ENCODE results near the gene RDH14. TPM values are rescaled to one million over a fixed set of nuclear protein-coding genes. Genes with fewer than 3 reads are reported as not detected.

Gene RDH14
- total RNA-seq, 4 donors from 2014 or later = 34.3 to 58.3 (median 44.4) TPM

DNA sequence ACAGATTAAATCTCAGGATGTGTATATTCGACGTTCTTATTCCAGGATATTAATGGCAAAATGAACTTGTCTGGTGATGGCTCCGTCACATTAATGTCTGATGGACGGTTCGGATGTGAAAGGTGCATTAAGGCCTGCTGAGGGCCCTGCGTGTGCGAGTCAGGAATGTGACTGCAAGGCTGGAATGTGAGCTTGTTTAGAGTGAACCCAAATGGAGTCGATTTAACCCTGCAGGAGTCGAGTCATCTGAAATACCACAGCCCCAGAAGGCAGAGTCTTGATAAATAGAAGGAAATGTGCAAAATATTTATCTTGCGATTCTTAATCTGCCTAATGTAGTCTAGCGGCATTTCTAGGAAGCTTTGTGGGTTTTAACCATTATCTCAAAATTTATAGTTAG lies 44.3 kb downstream of the RDH14 start:
- WGBS, 2 donors = 44 to 61% methylated on average over 11 of the region's 11 CpGs
- intact Hi-C loops (cut with DNase I) = no loop called here
- Histone ChIP-seq H3K36me3 (no peaks in the 10 kb centered on the region), H3K4me1 (peaks cover 0 to 7% of the 10 kb centered on the region in 2 donors), H3K4me3 (replicated peaks in 1 of 3) (no peak overlapping the region), H3K27me3 (no peaks in the 10 kb centered on the region), H3K9me3 (no peaks in the 10 kb centered on the region), H3K27ac (no peak overlapping the region)
- no peak for DNase-seq
- TF ChIP-seq, protein P1, sequence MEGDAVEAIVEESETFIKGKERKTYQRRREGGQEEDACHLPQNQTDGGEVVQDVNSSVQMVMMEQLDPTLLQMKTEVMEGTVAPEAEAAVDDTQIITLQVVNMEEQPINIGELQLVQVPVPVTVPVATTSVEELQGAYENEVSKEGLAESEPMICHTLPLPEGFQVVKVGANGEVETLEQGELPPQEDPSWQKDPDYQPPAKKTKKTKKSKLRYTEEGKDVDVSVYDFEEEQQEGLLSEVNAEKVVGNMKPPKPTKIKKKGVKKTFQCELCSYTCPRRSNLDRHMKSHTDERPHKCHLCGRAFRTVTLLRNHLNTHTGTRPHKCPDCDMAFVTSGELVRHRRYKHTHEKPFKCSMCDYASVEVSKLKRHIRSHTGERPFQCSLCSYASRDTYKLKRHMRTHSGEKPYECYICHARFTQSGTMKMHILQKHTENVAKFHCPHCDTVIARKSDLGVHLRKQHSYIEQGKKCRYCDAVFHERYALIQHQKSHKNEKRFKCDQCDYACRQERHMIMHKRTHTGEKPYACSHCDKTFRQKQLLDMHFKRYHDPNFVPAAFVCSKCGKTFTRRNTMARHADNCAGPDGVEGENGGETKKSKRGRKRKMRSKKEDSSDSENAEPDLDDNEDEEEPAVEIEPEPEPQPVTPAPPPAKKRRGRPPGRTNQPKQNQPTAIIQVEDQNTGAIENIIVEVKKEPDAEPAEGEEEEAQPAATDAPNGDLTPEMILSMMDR (IDR thresholded peaks at IDR 0.05) = no peak
- TF ChIP-seq POLR2A (IDR thresholded peaks at IDR 0.05) = no peak

DNA sequence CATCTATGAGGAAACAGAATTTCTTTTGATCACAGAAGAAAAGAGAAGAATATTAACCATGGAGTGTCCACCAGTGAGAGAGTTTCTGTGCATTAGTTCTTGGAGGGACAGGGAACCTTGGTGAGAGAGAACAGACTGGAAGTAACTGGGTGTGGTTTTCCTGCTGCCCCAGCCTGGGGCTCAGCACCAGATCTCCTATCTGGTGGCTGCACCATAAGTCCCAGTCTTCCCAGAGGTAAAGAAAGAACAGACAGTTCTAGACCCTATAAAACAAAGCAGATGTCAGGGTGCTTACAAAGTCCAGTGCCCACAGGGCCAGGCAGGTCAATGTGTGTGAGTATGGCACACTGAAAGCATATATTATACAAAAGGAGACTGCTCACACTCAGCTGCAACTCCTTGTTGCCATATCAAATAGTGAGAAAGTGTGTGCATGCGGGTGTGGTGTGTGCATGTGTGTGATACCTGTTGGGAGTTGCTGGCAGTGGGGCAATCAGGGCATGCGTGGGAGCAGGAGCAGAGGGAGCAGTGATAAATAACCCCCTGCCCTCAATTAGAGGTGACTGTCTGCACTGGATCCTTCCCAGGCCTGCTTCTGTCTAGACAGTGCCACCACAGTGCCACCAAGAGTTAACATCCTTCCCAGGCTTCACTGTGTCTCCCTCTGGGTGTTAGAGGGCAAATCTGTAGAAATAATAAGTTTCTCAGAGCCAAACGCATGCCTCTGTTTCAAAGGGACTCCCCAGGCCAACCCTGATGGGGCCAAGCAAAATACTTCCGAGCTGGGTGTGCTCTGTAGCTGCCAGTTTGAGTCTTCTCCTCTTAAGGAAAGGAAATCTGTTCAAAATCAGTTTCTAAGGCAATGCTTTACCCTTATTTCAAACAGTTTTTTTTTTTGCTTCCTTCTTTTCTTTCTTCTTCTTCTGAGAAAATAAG lies 45.7 kb downstream of the RDH14 start:
- Histone ChIP-seq H3K27ac (no peak overlapping the region), H3K9me3 (no peaks in the 10 kb centered on the region), H3K36me3 (no peaks in the 10 kb centered on the region), H3K27me3 (no peaks in the 10 kb centered on the region), H3K4me1 (no peaks in the 10 kb centered on the region), H3K4me3 (replicated peaks in 1 of 3) (no peak overlapping the region)
- intact Hi-C loops (cut with DNase I) = no loop called here
- TF ChIP-seq, protein P1 (IDR thresholded peaks at IDR 0.05) = no peak
- TF ChIP-seq POLR2A (IDR thresholded peaks at IDR 0.05) = no peak
- no peak for DNase-seq
- 74 to 78% methylated on average over 4 of the region's 4 CpGs for WGBS, 2 donors

DNA sequence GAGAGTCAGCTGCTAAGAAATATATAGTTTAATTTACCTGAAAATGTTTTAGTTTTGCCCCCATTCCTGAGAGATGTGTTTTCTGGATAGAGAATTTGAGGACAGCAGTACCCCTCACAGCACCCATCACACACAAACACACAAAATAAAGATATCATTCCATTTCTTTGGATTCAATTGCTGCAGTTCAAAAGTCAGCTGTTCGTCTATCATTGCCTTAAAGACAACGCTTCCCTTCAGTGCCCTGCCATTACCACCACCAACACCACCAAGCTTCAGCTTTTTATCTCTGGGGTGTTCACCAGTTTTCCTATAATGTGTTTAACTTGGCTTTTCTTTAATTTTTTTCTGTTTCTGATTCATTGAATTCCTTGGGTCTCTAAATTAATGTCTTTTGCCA lies 49.7 kb downstream of the RDH14 start:
- WGBS, 2 donors = 92 to 95% methylated on average over 2 of the region's 2 CpGs
- no peaks in the 10 kb centered on the region for H3K27me3 ChIP-seq
- no peaks in the 10 kb centered on the region for H3K36me3 ChIP-seq
- no peaks in the 10 kb centered on the region for H3K9me3 ChIP-seq
- TF ChIP-seq, protein P1 (IDR thresholded peaks at IDR 0.05) = no peak
- TF ChIP-seq POLR2A (IDR thresholded peaks at IDR 0.05) = no peak
- no peak overlapping the region for H3K27ac ChIP-seq
- no peak overlapping the region for H3K4me3 ChIP-seq (replicated peaks in 1 of 3)
- no peak for DNase-seq
- no peaks in the 10 kb centered on the region for H3K4me1 ChIP-seq
- intact Hi-C loops (cut with DNase I) = no loop called here

DNA sequence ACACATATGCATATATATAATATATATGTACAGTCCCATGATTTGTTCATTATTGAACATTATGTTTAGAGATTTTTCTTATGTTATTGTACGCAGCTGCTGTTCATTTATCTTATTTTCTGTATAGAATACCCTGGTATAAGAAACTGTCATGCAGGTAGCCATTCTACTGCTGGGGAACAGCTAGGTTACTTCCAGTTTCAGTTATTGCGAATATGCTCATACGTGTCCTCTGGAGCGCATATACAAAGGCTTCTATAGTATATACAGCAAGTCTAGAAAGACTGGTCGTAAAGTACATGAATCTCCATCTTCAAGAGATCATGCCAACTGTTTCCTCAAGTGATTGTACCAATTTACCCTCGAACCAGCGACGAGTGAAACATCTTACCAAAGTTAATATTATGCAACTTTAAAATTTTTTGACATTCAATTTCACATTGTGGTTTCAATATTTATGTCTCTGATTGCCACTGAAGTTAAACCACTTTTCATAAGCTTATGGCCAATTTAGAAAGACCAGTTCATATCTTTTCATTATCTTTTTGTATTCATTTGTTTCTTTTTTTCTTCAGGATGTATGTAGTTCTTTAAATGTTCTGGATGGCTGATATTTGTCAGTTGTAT lies 53.5 kb downstream of the RDH14 start:
- no peaks in the 10 kb centered on the region for H3K36me3 ChIP-seq
- no peak overlapping the region for H3K4me3 ChIP-seq (replicated peaks in 1 of 3)
- DNase-seq = no peak
- no peak overlapping the region for H3K27ac ChIP-seq
- H3K4me1 ChIP-seq = no peaks in the 10 kb centered on the region
- intact Hi-C loops (cut with DNase I) = no loop called here
- TF ChIP-seq, protein P1 (IDR thresholded peaks at IDR 0.05) = no peak
- TF ChIP-seq POLR2A (IDR thresholded peaks at IDR 0.05) = no peak
- 88 to 91% methylated on average over 8 of the region's 8 CpGs for WGBS, 2 donors
- no peaks in the 10 kb centered on the region for H3K27me3 ChIP-seq
- no peaks in the 10 kb centered on the region for H3K9me3 ChIP-seq
